Gastrocnemius medialis (tissue), 4 donors: ENCODE data around the gene MYO3B. TPM values are rescaled to one million over a fixed set of nuclear protein-coding genes. Genes with fewer than 3 reads are reported as not detected.
"Not testable (repeated sequence)": the region's sequence is repeated elsewhere in the genome, so short reads cannot be mapped to it uniquely, and the experiment has no call there.

Experiments used
- ATAC-seq, 2 donors: fragments of 150-250 bp; one replicate each; pipeline ENCODE4 v1.9.1; 2016
- DNase-seq, 2 donors: peaks; one replicate each; pipeline ENCODE4 v3.0.0-alpha.2; 2019
- H3K27ac ChIP-seq, 4 donors: fragments of 200-600 bp; sonication (generic); 1 replicate in 1 of 4; 2 replicates in 3 of 4; pipeline ENCODE4 v1.5.1; 2016 to 2018; ENCODE audit warnings: mild to moderate bottlenecking in 2 of 4, moderate library complexity in 1 of 4
- H3K27me3 ChIP-seq, 3 donors: fragments of 200-600 bp; sonication (generic) in 2 of 3; 1 replicate in 1 of 3; 2 replicates in 2 of 3; pipeline versions ENCODE4 v1.5.1 to v1.6.0; 2016 to 2019; ENCODE audit warnings: mild to moderate bottlenecking in 1 of 3, moderate library complexity in 1 of 3
- H3K36me3 ChIP-seq, 2 donors: fragments of 200-600 bp; sonication (generic) in 1 of 2; one replicate each; pipeline ENCODE4 v1.5.1; 2017 to 2018
- H3K4me1 ChIP-seq, 2 donors: fragments of 200-600 bp; sonication (generic) in 1 of 2; one replicate each; pipeline ENCODE4 v1.5.1; 2016 to 2017; ENCODE audit warnings: mild to moderate bottlenecking in 2 of 2
- H3K4me3 ChIP-seq, 4 donors: fragments of 200-600 bp; sonication (generic) in 3 of 4; 1 replicate in 1 of 4; 2 replicates in 3 of 4; pipeline ENCODE4 v1.5.1; 2016 to 2019; ENCODE audit warnings: mild to moderate bottlenecking in 2 of 4
- H3K9me3 ChIP-seq, 3 donors: fragments of 200-600 bp; sonication (generic) in 2 of 3; 1 replicate in 1 of 3; 2 replicates in 2 of 3; pipeline ENCODE4 v1.5.1; 2016 to 2019
- CTCF ChIP-seq, 5 experiments: fragments of 450-650 bp in 3 of 5; fragments of 200-600 bp in 2 of 5; sonication (generic) in 2 of 5; IDR thresholded peaks in 4 of 5; conservative IDR thresholded peaks in 1 of 5; 1 replicate in 4 of 5; 2 replicates in 1 of 5; pipeline ENCODE4 v1.5.1; 2016 to 2019; ENCODE audit warnings: antibody characterized with exemption in 5 of 5, mild to moderate bottlenecking in 3 of 5, moderate library complexity in 3 of 5
- POLR2A ChIP-seq, 2 donors: fragments of 450-650 bp; IDR thresholded peaks; one replicate each; pipeline ENCODE4 v1.6.1; 2017; ENCODE audit warnings: antibody characterized with exemption in 2 of 2, mild to moderate bottlenecking in 2 of 2, moderate library complexity in 2 of 2
- in situ Hi-C, 4 donors: fragments of 200-750 bp; cut with MboI; loops; one replicate each; pipeline versions ENCODE4 v1.15.0 to v1.8.0; 2017; ENCODE audit warnings: low sequenced_read_pairs in 4 of 4
- intact Hi-C: fragments of 100-400 bp; cut with DNase I; formaldehyde crosslinking; loops from one replicate; pipeline ENCODE4 v1.15.1; 2023; ENCODE audit warnings: low total_unique reads
- total RNA-seq, 4 donors: library from RNA; depleted of rRNA; stranded (reverse); fragments of >200 nt; gene quantifications; one replicate each; pipeline versions ENCODE4 v1.1.0 to v1.2.3, GENCODE V29; 2016

MYO3B gene
- total RNA-seq, 4 donors from 2014 or later = 0.07 to 0.27 TPM; not detected in 2

- TF ChIP-seq CTCF (IDR thresholded peaks at IDR 0.05 in 4 of 5, conservative IDR thresholded peaks at IDR 0.05 in 1 of 5) = no peak
- no peak for TF ChIP-seq POLR2A (IDR thresholded peaks at IDR 0.05)
Measured at GRCh38 chr2:170208967-170209366, 31.0 kb downstream of the MYO3B start.

GRCh38 chr2:170212625-170213280 lies 34.8 kb downstream of the MYO3B start:
- no peaks in the 10 kb centered on the region for H3K9me3 ChIP-seq
- TF ChIP-seq CTCF (IDR thresholded peaks at IDR 0.05 in 4 of 5, conservative IDR thresholded peaks at IDR 0.05 in 1 of 5) = no peak
- TF ChIP-seq POLR2A (IDR thresholded peaks at IDR 0.05) = no peak
- no peak for ATAC-seq
- H3K36me3 ChIP-seq = no peaks in the 10 kb centered on the region
- H3K27ac ChIP-seq = no peak overlapping the region
- intact Hi-C loops (no loop called here), in situ Hi-C loops (no loop called here)
- no peak overlapping the region for H3K4me3 ChIP-seq
- DNase-seq = no peak
- H3K27me3 ChIP-seq = no peaks in the 10 kb centered on the region
- peaks cover 4 to 11% of the 10 kb centered on the region in 2 donors for H3K4me1 ChIP-seq

More at GRCh38 chr2:170208967-170209366, 31.0 kb downstream of the MYO3B start:
- Histone ChIP-seq H3K27ac (no peak overlapping the region), H3K4me1 (no peaks in the 10 kb centered on the region), H3K4me3 (no peak overlapping the region), H3K36me3 (no peaks in the 10 kb centered on the region), H3K27me3 (no peaks in the 10 kb centered on the region), H3K9me3 (no peaks in the 10 kb centered on the region)
- intact Hi-C loops (no loop called here), in situ Hi-C loops (no loop called here)
- no peak for DNase-seq
- no peak for ATAC-seq

GRCh38 chr2:170213281-170213625 lies 35.3 kb downstream of the MYO3B start:
- ATAC-seq, H3K4me3 ChIP-seq, DNase-seq, H3K36me3 ChIP-seq, in situ Hi-C loops, H3K27me3 ChIP-seq, intact Hi-C loops, H3K27ac ChIP-seq, H3K9me3 ChIP-seq: not testable (repeated sequence)
- H3K4me1 ChIP-seq = peaks cover 9 to 16% of the 10 kb centered on the region in 2 donors

- in situ Hi-C loops = no loop called here
Measured at GRCh38 chr2:170213651-170214050, 35.7 kb downstream of the MYO3B start.

More at GRCh38 chr2:170213651-170214050, 35.7 kb downstream of the MYO3B start:
- peaks cover 9 to 17% of the 10 kb centered on the region in 2 donors for H3K4me1 ChIP-seq
- TF ChIP-seq CTCF (IDR thresholded peaks at IDR 0.05 in 4 of 5, conservative IDR thresholded peaks at IDR 0.05 in 1 of 5) = no peak
- TF ChIP-seq POLR2A (IDR thresholded peaks at IDR 0.05) = no peak
- DNase-seq (no peak), ATAC-seq (no peak)
- no peaks in the 10 kb centered on the region for H3K27me3 ChIP-seq
- H3K27ac ChIP-seq = no peak overlapping the region
- H3K9me3 ChIP-seq = no peaks in the 10 kb centered on the region
- H3K4me3 ChIP-seq = no peak overlapping the region
- intact Hi-C loops = no loop called here
- H3K36me3 ChIP-seq = no peaks in the 10 kb centered on the region
